ENCODE results near the gene MCOLN2. TPM values are rescaled to one million over a fixed set of nuclear protein-coding genes. Genes with fewer than 3 reads are reported as not detected.

MCOLN2 gene
- polyA plus RNA-seq, 1 of the 3 experiments (the other 2 are of a cell fraction): not detected

DNA sequence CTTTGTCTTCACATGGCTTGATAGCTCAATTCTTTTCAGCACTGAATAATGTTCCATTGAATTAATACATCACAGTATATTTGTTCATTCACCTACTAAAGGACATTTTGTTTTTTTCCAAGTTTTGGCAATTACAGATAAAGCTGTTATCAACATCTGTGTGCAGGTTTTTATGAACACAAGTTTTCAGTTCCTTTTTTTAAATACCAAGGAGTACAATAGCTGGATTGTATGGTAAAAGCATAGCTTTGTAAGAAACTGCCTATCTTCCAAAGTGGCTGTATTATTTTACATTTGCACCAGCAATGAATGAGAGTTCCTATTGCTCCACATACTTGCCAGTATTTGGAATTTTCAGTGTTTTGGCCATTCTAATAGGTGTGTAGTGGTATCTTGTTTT lies 4.8 kb upstream of the MCOLN2 start:
- Histone ChIP-seq H4K20me1 (ENCODE audit: insufficient read depth) (no peaks in the 10 kb centered on the region), H2AFZ (ENCODE audit: low read depth) (no peak overlapping the region), H3K4me3 (ENCODE audit: low read depth in 2 of 2, low read length in 1 of 2) (no peak overlapping the region), H3K36me3 (replicated peaks in 1 of 2; ENCODE audit: control insufficient read depth in 1 of 2, insufficient read depth in 2 of 2, low read length in 1 of 2) (no peaks in the 10 kb centered on the region), H3K9me2 (no peaks in the 10 kb centered on the region), H3K4me2 (no peak overlapping the region), H3K79me2 (ENCODE audit: insufficient read depth) (no peaks in the 10 kb centered on the region), H3K27ac (ENCODE audit: low read depth in 2 of 2, low read length in 1 of 2) (no peak overlapping the region), H3K4me1 (ENCODE audit: control insufficient read depth in 1 of 2, insufficient read depth in 2 of 2, low read depth in 1 of 2, low read length in 1 of 2) (peaks cover 0 to 9% of the 10 kb centered on the region in 2 experiments; a peak in 1 of 4 replicates), H3K9me3 (no peaks in the 10 kb centered on the region), H3K9ac (no peak overlapping the region), H3F3A (replicated peaks; ENCODE audit: insufficient read depth) (no peaks in the 10 kb centered on the region), H3K27me3 (ENCODE audit: insufficient read depth) (peaks cover 36% of the 10 kb centered on the region)
- CTCF ChIA-PET: interaction anchor here (0.7 to 1.5 kb wide), 2 partner anchors 8 to 57 kb away, joined by 3 to 4 read pairs; no protein-coding TSS in a partner anchor
- TF ChIP-seq YY1 (IDR thresholded peaks at IDR 0.05; ENCODE audit: low read depth): no peak
- POLR2A ChIA-PET: no interaction called here
- DNase-seq: no peak

DNA sequence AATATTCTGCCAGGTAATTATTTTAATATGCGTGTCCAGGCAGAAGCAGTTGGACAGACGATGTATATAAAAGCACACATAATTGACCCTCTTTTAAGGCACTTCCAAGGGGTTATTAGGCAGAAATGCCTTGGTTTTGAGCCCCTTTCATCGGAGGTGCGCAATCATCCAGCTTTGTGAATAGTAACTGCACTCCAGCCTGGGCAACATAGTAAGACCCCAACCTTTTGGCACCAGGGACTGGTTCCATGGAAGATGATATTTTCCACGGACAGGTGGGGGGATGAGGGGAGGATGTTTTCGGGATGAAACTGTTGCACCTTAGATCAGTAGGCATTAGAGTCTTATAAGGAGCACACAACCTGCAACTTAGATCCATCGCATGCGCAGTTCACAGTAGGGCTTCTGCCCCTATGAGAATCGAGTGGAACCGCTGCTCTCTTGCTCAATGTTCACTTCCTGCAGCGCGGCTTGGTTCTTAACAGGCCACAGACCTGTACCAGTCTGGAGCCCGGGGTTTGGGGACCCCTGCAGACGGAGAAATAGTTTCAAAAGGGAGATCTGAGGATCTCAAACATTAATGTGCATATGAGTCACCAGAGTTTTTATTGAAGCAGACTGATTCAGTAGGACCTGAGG lies 1.8 kb upstream of the MCOLN2 start:
- Histone ChIP-seq H3F3A (replicated peaks; ENCODE audit: insufficient read depth) (no peaks in the 10 kb centered on the region), H3K36me3 (replicated peaks in 1 of 2; ENCODE audit: control insufficient read depth in 1 of 2, insufficient read depth in 2 of 2, low read length in 1 of 2) (no peaks in the 10 kb centered on the region), H4K20me1 (ENCODE audit: insufficient read depth) (no peaks in the 10 kb centered on the region), H3K4me3 (ENCODE audit: low read depth in 2 of 2, low read length in 1 of 2) (no peak overlapping the region), H3K27ac (ENCODE audit: low read depth in 2 of 2, low read length in 1 of 2) (no peak overlapping the region), H3K9me3 (no peaks in the 10 kb centered on the region), H2AFZ (ENCODE audit: low read depth) (no peak overlapping the region), H3K4me1 (ENCODE audit: control insufficient read depth in 1 of 2, insufficient read depth in 2 of 2, low read depth in 1 of 2, low read length in 1 of 2) (peaks cover 0 to 13% of the 10 kb centered on the region in 2 experiments; a peak in 1 of 4 replicates), H3K9me2 (no peaks in the 10 kb centered on the region), H3K79me2 (ENCODE audit: insufficient read depth) (no peaks in the 10 kb centered on the region), H3K9ac (no peak overlapping the region), H3K4me2 (peak overlapping the region; percentile 78), H3K27me3 (ENCODE audit: insufficient read depth) (peaks cover 45% of the 10 kb centered on the region)
- TF ChIP-seq YY1 (IDR thresholded peaks at IDR 0.05; ENCODE audit: low read depth) (no peak), CHD2 (IDR thresholded peaks at IDR 0.05; ENCODE audit: low read length, partially characterized antibody) (no peak), FOSL2 (IDR thresholded peaks at IDR 0.05; ENCODE audit: borderline replicate concordance, low read depth) (no peak), TEAD4 (IDR thresholded peaks at IDR 0.05; ENCODE audit: borderline replicate concordance, insufficient read depth) (no peak), RFX5 (IDR thresholded peaks at IDR 0.05; ENCODE audit: low read length) (no peak), TCF12 (IDR thresholded peaks at IDR 0.05) (no peak), POLR2AphosphoS5 (IDR thresholded peaks at IDR 0.05; ENCODE audit: low read depth, low read length) (no peak), FOXJ3 (CRISPR knock-in tag; IDR thresholded peaks at IDR 0.05) (no peak), JUND (IDR thresholded peaks at IDR 0.05) (no peak), MXI1 (IDR thresholded peaks at IDR 0.05; ENCODE audit: low read depth, low read length) (no peak), SIN3A (IDR thresholded peaks at IDR 0.05; ENCODE audit: borderline replicate concordance, low read depth, low read length) (no peak), MEF2A (IDR thresholded peaks at IDR 0.05; ENCODE audit: borderline replicate concordance, low read depth) (no peak), NRF1 (IDR thresholded peaks at IDR 0.05; ENCODE audit: low read depth, low read length) (no peak), GATA2 (CRISPR knock-in tag; IDR thresholded peaks at IDR 0.05) (no peak), GABPA (IDR thresholded peaks at IDR 0.05; ENCODE audit: low read depth) (no peak)
- TF ChIP-seq, protein P1, sequence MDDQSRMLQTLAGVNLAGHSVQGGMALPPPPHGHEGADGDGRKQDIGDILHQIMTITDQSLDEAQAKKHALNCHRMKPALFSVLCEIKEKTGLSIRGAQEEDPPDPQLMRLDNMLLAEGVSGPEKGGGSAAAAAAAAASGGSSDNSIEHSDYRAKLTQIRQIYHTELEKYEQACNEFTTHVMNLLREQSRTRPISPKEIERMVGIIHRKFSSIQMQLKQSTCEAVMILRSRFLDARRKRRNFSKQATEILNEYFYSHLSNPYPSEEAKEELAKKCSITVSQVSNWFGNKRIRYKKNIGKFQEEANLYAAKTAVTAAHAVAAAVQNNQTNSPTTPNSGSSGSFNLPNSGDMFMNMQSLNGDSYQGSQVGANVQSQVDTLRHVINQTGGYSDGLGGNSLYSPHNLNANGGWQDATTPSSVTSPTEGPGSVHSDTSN (IDR thresholded peaks at IDR 0.05): no peak
- TF ChIP-seq, protein P2, sequence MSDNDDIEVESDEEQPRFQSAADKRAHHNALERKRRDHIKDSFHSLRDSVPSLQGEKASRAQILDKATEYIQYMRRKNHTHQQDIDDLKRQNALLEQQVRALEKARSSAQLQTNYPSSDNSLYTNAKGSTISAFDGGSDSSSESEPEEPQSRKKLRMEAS (IDR thresholded peaks at IDR 0.05; ENCODE audit: low read depth): no peak
- ChIA-PET CTCF (interaction anchor here (1.1 to 2.1 kb wide), 2 partner anchors 50 to 54 kb away, joined by 3 to 8 read pairs; no protein-coding TSS in a partner anchor), POLR2A (no interaction called here)
- peak; percentile 6 for DNase-seq
- 58% methylated on average over 8 of the region's 14 CpGs for WGBS (ENCODE audit: low lambda C conversion rate)
